Measurements from ENCODE around the gene IPO4. TPM values are rescaled to one million over a fixed set of nuclear protein-coding genes. Genes with fewer than 3 reads are reported as not detected.

IPO4 gene
- total and polyA plus RNA-seq, 2 experiments from 2014 or later, result 19.0 to 19.5 TPM

- peak overlapping the region; percentile 16 for H2AFZ ChIP-seq
- TF ChIP-seq EZH2phosphoT487 (IDR thresholded peaks at IDR 0.05; ENCODE audit: low read depth, severe bottlenecking, unreplicated experiment), result no peak
- no peak for TF ChIP-seq EZH2 (IDR thresholded peaks at IDR 0.05; ENCODE audit: borderline replicate concordance)
- TF ChIP-seq, protein P1, sequence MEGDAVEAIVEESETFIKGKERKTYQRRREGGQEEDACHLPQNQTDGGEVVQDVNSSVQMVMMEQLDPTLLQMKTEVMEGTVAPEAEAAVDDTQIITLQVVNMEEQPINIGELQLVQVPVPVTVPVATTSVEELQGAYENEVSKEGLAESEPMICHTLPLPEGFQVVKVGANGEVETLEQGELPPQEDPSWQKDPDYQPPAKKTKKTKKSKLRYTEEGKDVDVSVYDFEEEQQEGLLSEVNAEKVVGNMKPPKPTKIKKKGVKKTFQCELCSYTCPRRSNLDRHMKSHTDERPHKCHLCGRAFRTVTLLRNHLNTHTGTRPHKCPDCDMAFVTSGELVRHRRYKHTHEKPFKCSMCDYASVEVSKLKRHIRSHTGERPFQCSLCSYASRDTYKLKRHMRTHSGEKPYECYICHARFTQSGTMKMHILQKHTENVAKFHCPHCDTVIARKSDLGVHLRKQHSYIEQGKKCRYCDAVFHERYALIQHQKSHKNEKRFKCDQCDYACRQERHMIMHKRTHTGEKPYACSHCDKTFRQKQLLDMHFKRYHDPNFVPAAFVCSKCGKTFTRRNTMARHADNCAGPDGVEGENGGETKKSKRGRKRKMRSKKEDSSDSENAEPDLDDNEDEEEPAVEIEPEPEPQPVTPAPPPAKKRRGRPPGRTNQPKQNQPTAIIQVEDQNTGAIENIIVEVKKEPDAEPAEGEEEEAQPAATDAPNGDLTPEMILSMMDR (IDR thresholded peaks at IDR 0.05; ENCODE audit: poor library complexity), result no peak
- no peaks in the 10 kb centered on the region for H3K9me3 ChIP-seq (ENCODE audit: low read depth)
- H3K9me2 ChIP-seq (replicated peaks; ENCODE audit: insufficient read depth), result no peaks in the 10 kb centered on the region
- H4K20me1 ChIP-seq (ENCODE audit: insufficient read depth, poor library complexity, severe bottlenecking), result no peaks in the 10 kb centered on the region
- peaks cover 27% of the 10 kb centered on the region for H3K79me2 ChIP-seq
- WGBS (ENCODE audit: low lambda C conversion rate, missing lambda C conversion rate), result 46% methylated on average over 30 of the region's 30 CpGs
- H3K27ac ChIP-seq, result peak overlapping the region; percentile 71
- peaks cover 2% of the 10 kb centered on the region for H3K36me3 ChIP-seq (replicated peaks; ENCODE audit: insufficient read depth, low read depth)
- H3K27me3 ChIP-seq, result no peaks in the 10 kb centered on the region
- peak overlapping the region; percentile 11 for H3K4me3 ChIP-seq
- DNase-seq (ENCODE audit: low spot score), result no peak
- H3K4me1 ChIP-seq (ENCODE audit: insufficient read depth), result peaks cover 5% of the 10 kb centered on the region
- peak overlapping the region; percentile 81 for H3K4me2 ChIP-seq
Measured at GRCh38 chr14:24172261-24172860, 16.3 kb downstream of the IPO4 start.

DNA sequence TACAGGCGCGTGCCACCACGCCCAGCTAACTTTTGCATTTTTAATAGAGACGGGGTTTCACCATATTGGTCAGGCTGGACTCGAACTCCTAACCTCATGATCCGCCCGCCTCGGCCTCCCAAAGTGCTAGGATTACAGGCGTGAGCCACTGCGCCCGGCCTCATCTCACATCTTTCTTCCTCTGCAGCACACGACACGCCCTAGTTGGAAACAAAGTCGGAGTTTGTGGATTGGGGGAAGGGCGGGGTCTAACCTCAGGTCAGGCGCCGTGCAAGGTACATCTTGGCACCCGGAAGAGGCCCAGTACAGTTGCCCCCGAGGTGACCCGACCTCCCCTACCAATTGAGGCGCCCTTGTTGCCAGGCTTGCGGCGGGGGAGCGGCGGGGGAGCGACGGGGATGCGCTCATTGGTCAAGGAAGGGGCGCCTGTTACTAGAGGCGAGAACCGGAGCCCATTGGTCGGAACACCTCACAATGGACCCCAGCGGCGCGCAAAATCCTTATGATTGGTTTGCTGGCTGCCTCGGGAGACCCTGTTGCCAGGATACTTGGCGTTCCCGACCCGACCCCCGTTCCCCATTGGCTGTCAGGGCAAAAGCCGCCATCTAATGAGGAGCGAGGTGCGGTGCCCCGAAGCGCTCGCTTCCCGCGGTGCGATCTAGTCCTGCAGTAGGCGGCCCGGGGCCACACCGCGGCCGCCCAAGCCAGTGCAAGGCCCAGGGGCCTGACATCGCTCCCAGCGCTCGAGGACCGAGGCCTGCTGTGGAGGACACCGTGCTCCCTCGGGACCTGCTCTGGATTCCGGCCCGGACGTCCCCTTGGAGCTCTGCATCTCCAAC, 17.0 kb downstream of the IPO4 start, which contains the start of gene REC8:
Gene REC8, plus strand, starts transcription at position 659 of the 839 bp plus-strand sequence. CDS start 473 bp downstream, outside the sequence.
- Histone ChIP-seq H4K20me1 (ENCODE audit: insufficient read depth, poor library complexity, severe bottlenecking) (no peaks in the 10 kb centered on the region), H3K4me2 (peak within 1 kb of the TSS; percentile 81), H3K9me2 (replicated peaks; ENCODE audit: insufficient read depth) (no peaks in the 10 kb centered on the region), H3K27me3 (no peaks in the 10 kb centered on the region), H3K9me3 (ENCODE audit: low read depth) (no peaks in the 10 kb centered on the region), H3K4me1 (ENCODE audit: insufficient read depth) (peaks cover 5% of the 10 kb centered on the region), H3K79me2 (peaks cover 25% of the 10 kb centered on the region), H2AFZ (peak within 1 kb of the TSS; percentile 16), H3K36me3 (replicated peaks; ENCODE audit: insufficient read depth, low read depth) (peaks cover 2% of the 10 kb centered on the region), H3K27ac (peak within 1 kb of the TSS; percentile 71), H3K4me3 (peak within 1 kb of the TSS; percentile 11)
- TF ChIP-seq EZH2 (IDR thresholded peaks at IDR 0.05; ENCODE audit: borderline replicate concordance) (no peak), EZH2phosphoT487 (IDR thresholded peaks at IDR 0.05; ENCODE audit: low read depth, severe bottlenecking, unreplicated experiment) (no peak)
- TF ChIP-seq, protein P1 (IDR thresholded peaks at IDR 0.05; ENCODE audit: poor library complexity), result no peak
- DNase-seq (ENCODE audit: low spot score), result peak; percentile 95
- 11% methylated on average over 58 of the region's 63 CpGs for WGBS (ENCODE audit: low lambda C conversion rate, missing lambda C conversion rate)

DNA sequence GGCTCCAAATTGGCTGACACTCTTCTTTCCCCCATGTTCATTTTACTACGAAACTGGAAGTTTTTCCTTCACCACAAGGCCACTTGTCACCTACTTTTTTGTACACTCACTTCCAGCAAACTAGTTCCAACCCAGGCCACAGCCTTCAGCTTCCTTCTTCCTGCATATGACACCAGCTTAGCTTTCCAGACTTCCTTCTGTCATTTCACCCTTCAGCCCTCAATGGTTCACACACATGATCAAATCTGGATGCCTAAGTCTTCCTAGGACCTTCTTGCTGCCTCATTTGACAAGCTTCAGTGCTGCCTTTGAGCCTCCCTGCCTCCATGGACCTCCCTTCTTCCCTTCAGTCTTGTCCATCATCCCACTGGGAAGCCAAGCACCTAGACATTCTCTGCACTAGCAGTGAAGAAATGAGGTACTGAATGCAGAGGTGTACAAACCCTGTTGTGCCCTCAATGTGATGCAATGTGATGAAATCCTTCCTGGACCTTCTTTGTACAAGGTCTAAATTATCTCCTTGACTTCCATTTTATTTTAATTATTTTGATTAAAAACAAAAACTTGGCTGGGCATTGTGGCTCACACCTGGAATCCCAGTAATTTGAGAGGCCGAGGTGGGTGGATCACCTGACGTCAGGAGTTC, 21.0 kb downstream of the IPO4 start:
- Histone ChIP-seq H3K79me2 (peaks cover 16% of the 10 kb centered on the region), H3K9me3 (ENCODE audit: low read depth) (no peaks in the 10 kb centered on the region), H2AFZ (no peak overlapping the region), H3K4me2 (no peak overlapping the region), H3K9me2 (replicated peaks; ENCODE audit: insufficient read depth) (no peaks in the 10 kb centered on the region), H3K4me3 (no peak overlapping the region), H3K27me3 (no peaks in the 10 kb centered on the region), H4K20me1 (ENCODE audit: insufficient read depth, poor library complexity, severe bottlenecking) (peaks cover 5% of the 10 kb centered on the region), H3K4me1 (ENCODE audit: insufficient read depth) (no peaks in the 10 kb centered on the region), H3K36me3 (replicated peaks; ENCODE audit: insufficient read depth, low read depth) (no peaks in the 10 kb centered on the region), H3K27ac (no peak overlapping the region)
- no peak for DNase-seq (ENCODE audit: low spot score)
- TF ChIP-seq EZH2 (IDR thresholded peaks at IDR 0.05; ENCODE audit: borderline replicate concordance), result no peak
- no peak for TF ChIP-seq EZH2phosphoT487 (IDR thresholded peaks at IDR 0.05; ENCODE audit: low read depth, severe bottlenecking, unreplicated experiment)
- TF ChIP-seq, protein P1 (IDR thresholded peaks at IDR 0.05; ENCODE audit: poor library complexity), result no peak
- 93% methylated on average over 3 of the region's 3 CpGs for WGBS (ENCODE audit: low lambda C conversion rate, missing lambda C conversion rate)
